AG08396 (cell line): ENCODE results near the gene ATP10A.
"Not testable (repeated sequence)": the region's sequence is repeated elsewhere in the genome, so short reads cannot be mapped to it uniquely, and the experiment has no call there.

ENCODE experiments used
- DNase-seq: peaks from one replicate; pipeline ENCODE4 v3.0.0; 2012; ENCODE audit warnings: low spot score, mixed read lengths

The ATP10A gene

GRCh38 chr15:25771736-25772135 is 91.4 kb downstream of the ATP10A start:
- not testable (repeated sequence) for DNase-seq

DNA sequence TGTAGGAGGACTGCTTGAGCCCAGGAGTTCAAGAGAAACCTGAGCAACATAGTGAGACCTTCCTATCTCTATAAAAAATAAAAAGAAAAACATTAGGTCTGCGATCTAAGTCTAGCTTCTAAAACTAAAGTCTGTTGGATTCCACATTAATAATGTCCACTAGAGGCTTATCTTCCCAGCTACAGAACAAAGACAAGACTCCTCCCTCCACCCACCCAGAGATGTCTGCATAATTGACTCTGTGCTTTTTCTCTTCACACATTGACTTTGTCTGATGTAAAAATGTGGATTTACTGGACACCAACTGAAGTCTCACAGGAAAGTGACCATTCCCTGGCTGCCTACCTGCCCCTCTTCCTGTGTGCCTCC is 91.8 kb downstream of the ATP10A start:
- no peak for DNase-seq

DNA sequence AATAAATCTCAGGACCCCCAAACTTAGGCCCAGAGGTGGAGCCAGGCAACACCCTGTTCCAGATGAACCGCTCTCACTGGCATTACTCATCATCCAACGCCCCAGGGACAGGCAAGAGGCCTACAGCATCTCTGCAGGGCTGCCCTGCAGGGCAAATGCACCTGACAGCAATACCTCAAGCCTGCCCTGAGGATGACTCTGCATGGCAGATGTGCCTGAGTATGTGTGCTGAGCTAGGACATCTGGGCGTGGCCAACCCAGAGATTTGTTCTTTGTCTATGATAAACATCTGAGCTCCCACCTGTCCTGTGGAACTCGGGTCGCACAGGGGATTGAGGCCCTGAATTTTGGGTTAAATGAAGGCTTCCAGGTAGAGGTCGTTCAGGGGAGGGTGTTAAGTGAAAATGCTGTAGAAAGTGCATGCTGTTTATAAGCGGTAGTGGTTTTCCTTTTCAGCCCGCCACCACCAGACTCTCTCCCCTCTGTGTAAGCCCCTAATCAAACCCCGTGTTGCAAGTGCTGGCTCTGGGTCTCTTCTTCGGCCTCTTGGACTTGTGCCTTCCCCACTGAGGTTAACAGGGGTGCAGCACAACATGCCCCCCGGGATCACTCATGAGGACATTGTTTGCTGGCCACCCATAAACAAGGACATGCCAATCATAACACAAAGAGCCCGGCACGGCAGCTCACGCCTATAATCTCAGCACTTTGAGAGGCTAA is 92.3 kb downstream of the ATP10A start:
- DNase-seq: no peak

DNA sequence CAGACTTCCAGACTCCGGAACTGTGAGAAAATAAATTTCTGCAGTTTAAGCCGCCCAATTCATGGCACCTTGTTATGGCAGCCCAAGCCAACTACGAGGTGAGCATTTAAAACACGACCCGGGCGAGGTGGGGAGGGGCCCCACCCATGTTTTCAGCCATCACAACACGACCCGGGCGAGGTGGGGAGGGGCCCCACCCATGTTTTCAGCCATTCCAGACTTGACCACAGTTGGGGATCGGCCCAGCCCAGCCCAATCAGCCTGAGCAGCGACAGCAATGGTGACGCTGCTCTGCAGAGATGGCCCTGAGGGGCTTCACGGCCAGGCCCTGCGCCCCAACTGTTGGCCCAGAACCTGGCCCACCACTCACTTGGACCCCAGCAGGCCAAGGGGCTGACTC is 93.1 kb downstream of the ATP10A start:
- no peak for DNase-seq

GRCh38 chr15:25768271-25768670 is 94.9 kb downstream of the ATP10A start:
- DNase-seq: no peak

- DNase-seq: no peak
Observed at GRCh38 chr15:25767356-25768151, 95.6 kb downstream of the ATP10A start.

DNA sequence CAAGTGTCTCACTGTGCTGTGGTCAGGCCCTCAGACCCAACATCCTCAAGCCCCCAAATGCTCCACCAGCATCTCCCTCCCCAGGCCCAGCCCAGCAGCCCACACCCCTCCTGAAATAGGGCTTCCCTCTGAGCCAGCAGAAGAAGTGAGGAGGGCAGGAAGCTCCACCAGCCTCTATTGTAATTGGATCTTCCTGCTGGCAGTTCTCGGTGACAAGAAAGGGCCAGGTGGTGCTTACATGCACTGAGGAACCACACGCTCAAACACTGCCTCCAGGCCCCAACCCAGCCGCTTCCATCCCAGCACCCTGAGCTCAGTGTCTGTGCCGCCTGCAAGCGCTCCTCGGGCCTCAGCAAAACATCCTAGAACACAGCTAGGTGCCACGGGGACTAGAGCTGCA is 96.7 kb downstream of the ATP10A start:
- no peak for DNase-seq

- DNase-seq: no peak
Observed at GRCh38 chr15:25764980-25765735, 98.0 kb downstream of the ATP10A start.

GRCh38 chr15:25763954-25764353 is 99.2 kb downstream of the ATP10A start:
- DNase-seq: no peak

DNA sequence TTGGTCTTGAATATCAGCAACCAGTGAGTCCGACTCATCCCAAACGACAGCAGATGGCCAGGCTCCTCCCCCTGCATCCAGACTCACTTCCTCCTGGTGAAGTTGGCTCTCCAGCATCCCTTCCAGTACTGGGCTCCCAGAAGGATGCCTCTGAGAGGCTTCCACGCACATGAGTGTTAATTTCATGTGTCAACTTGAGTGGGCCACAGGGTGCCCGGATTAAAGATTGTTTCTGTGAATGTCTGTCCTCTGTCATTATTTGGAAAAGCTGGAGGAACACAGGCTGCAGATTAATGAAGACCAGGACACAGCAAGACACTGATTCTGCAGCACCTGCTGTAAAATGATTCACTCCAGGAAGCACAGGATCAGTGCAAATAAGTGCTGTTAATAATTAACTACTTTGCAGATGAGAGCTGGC is 99.8 kb downstream of the ATP10A start:
- DNase-seq: no peak

GRCh38 chr15:25761971-25762662 is 101.0 kb downstream of the ATP10A start:
- DNase-seq: no peak

GRCh38 chr15:25759421-25759820 is 103.7 kb downstream of the ATP10A start:
- DNase-seq: no peak

GRCh38 chr15:25758612-25759011 is 104.5 kb downstream of the ATP10A start:
- DNase-seq: not testable (repeated sequence)

DNA sequence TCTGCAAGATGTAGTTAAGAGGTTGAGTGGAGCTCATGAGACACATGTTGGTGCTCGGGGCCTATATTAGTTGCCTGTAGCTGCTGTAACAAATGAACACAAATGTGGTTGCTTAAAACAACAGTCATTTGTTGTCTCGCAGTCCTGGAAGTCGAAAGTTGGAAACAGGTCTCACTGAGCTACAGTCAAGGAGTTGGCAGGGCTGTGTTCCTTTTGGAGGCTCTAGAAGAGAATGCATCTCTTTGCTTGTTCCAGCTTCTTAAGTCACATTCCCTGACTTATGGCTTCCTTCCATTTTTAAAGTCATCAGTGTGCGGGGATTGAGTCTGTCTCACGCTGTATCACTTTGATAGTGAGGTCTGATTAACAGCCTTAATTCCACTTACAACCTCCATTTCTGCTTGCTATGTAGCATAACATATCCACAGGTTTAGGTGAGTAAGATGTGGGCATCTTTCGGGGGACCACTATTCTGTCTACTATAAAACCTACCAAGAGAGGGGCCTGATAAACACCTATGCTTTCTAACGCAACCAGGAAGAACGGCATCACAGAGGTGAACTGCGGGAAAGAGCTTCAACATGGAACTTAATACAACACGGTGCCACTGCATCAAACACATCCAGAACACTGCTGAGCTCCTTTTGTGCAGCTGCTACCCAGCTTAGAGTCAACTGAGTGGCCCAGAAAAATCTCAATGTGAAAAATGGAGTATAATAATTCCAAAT is 119.4 kb downstream of the ATP10A start:
- no peak for DNase-seq

DNA sequence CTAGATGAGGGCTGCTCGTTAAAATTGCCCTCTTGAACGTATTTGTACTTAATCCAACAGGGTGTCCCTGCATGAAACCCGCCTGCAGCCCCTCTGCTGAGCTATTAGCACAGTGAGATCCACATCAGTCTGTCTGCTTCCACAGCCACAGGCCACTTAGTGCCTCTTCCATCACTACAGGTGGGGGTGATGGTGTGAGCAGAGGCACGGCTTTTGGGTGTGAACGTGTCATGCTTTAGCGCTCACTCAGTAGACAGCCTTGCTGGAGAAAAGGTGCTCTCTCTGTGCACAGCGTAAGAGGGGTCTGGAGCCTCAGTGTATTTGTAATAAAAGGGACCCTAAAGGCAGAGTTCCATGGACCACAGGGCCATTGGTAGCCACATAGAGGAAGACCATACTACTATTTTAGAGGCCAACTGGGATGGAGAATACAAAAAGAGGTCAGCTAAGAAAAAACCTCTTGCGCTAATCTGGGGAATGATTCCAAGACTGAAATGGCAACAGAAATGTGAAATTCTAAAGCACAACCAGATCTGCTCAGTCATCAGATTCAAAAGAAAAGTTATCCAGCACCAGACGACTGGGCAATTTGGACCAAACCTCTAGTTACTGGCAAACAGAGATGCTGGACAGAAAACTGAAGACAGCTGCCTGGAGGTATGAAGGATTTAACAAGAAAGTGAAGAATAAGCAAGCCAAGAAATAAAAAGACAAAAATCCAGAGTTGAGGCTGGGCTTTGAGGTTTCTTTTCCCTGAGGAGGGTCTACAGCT is 120.2 kb downstream of the ATP10A start:
- DNase-seq: no peak

- no peak for DNase-seq
Observed at GRCh38 chr15:25742041-25742730, 120.9 kb downstream of the ATP10A start.

DNA sequence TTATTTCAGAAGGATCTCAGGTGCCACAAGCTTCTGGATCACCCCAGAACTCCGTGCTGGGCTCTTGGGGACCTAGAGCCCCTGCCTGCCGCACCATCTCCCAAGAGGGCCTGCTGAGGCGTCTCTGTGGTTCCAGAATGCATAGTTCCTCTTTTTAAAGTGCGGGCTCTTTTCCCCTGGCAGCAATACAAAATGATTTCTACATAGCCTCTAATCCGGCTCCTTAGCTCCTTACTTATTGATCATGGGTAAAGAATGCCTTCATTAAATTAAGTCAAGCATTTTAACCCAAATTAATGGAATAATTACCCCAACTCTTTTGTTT is 121.9 kb downstream of the ATP10A start:
- DNase-seq: no peak

- DNase-seq: no peak
Observed at GRCh38 chr15:25740383-25741255, 122.5 kb downstream of the ATP10A start.

GRCh38 chr15:25739687-25740121 is 123.4 kb downstream of the ATP10A start:
- DNase-seq: peak; percentile 53
